GM21390 (cell line): ENCODE results near the gene MAK.
"Not testable (repeated sequence)": the region's sequence is repeated elsewhere in the genome, so short reads cannot be mapped to it uniquely, and the experiment has no call there.

ENCODE experiments used
- ATAC-seq: cut with Tn5 transposase; IDR thresholded peaks from one replicate; pipeline ENCODE4 v1.9.1; 2021; ENCODE audit not compliant: unreplicated experiment

Gene MAK

GRCh38 chr6:10725716-10726115 lies 112.6 kb downstream of the MAK start:
- no peak for ATAC-seq

GRCh38 chr6:10725044-10725443 lies 113.3 kb downstream of the MAK start:
- no peak for ATAC-seq

- ATAC-seq: no peak
Observed at GRCh38 chr6:10723567-10723881, 114.8 kb downstream of the MAK start.

DNA sequence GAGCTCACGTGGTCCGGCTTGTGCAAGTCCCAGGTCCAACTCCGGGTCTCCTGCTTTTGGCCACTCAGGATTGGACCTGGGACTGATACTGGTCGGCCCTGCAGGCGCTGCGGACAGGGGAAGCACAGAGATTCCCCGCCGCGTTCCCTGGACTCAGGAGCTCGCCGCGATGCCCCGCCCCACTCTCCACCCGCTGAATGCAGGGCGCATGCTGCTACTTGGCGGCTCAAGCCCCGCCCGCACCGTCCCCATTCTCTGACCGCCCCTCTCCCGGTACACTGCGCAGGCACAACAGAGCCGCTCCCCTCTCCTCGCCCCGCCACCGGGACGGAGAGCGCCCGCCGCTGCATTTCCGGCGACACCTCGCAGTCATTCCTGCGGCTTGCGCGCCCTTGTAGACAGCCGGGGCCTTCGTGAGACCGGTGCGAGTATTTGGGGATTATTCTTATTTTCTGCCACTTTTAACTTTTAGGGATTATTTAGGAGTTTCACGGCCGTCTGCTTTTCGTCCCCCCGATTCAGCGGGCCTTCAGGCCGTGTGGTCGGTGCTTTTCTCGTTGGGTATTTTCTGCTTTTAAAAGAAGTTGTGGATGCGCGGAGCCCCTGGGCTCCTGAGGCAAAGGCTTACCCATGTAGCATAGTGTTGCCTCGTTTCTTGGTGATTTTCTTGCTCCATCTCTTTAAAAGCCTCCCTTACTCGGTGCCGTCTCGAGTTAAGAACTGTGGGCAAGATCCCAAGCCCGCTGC lies 115.3 kb downstream of the MAK start, which contains the start of gene TMEM14C:
TMEM14C (plus strand) TSS at position 251 of the 747 bp plus-strand sequence. CDS start 1,544 bp downstream, outside the sequence.
- peak; percentile 99 for ATAC-seq

DNA sequence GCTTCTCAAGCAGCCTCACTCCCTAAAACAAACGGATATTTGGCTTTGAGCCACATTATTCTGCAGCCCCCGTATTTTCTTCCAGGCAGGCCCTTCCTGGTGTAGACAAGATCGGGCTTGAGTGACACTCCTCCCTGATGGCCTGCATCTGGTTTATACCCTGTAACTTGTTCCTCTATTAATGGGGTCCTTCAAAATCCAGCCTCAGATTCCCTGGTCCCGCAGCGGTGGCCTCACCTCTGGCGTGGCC lies 115.8 kb downstream of the MAK start:
- no peak for ATAC-seq

DNA sequence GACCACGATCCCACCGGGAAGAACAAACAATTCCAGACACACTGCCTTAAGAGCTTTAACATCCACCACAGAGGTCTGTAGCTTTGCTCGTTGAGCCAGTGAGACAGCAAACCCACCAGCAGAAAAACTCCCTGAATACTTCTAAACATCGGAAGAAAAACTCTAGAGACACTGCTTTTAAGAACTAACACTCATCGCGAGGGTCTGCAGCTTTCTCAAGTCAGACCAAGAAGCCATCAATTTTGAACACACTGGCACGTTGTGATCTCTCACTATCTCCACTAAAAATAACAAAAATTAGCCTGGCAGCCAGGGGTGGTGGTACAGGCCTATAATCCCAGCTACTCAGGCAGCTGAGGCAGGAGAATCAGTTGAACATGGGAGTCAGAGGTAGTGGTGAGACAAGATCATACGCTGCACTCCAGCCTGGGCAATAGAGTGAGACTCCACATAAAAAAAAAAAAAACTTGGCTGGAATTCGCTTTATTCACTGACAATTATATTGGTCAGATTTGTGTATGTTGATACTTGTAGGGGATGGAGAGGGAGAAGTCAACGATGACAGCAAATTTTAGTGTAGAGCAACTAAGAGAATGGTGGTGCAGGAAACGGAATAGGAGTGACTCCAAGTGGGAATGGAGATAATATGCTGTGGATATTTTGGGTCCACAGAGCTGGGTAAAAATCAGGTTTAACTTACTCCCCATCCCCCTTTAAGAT lies 116.3 kb downstream of the MAK start:
- no peak for ATAC-seq

GRCh38 chr6:10720960-10721849 lies 117.1 kb downstream of the MAK start:
- not testable (repeated sequence) for ATAC-seq

GRCh38 chr6:10720265-10720959 lies 117.9 kb downstream of the MAK start:
- ATAC-seq: no peak

DNA sequence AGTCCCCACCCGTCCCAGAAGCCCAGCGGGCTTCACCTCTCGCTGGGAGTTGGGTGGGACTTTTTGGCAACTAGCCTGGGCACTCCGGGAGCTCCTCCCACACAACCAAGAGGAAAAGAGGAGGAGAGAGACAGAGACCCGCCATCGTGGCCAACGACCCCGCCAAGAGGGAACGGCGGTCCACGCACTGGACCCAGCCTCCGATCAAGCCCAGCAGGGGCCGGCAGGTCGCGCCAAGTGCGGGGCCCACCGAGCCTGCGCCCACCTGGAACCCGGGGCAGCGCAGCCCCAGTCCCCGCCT lies 118.4 kb downstream of the MAK start:
- no peak for ATAC-seq

DNA sequence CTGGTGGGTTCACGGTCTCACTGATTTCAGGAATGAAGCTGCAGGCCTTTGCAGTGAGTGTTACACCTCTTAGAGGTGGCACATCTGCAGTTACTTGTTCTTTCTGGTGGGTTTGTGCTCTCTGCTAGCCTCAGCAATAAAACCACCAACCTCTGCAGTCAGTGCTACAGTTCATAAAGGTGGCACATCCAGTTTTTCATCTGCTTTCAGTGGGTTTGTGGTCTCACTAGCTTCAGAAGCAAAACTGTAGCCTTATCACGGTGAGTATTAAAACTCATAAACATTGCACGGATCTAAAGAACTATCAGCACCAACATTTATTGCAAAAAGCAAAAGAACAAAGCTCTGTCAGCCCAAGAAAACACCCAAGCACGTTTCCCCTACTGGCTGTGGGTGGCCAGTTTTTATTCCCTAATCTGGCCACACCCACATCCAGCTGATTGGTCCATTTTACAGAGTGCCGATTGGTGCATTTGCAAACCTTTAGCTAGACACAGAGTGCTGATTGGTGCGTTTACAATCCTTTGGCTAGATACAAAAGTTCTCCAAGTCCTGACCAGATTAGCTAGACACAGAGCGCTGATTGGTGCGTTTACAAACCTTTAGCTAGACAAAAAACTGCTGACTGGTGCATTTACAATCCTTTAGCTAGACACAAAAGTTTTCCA lies 118.9 kb downstream of the MAK start:
- no peak for ATAC-seq

GRCh38 chr6:10713962-10714361 lies 124.4 kb downstream of the MAK start:
- no peak for ATAC-seq
